Testis (tissue), 2 donors: ENCODE data around the gene SEZ6L.

ENCODE experiments used
- CTCF ChIP-seq, 3 experiments: fragments of 450-650 bp in 2 of 3; fragments of 200-600 bp in 1 of 3; sonication (generic) in 1 of 3; IDR thresholded peaks; one replicate each; pipeline ENCODE4 v1.5.1; 2016 to 2019; ENCODE audit warnings: antibody characterized with exemption in 3 of 3, mild to moderate bottlenecking in 2 of 3, moderate library complexity in 1 of 3
- POLR2A ChIP-seq: fragments of 450-650 bp; IDR thresholded peaks from one replicate; pipeline ENCODE4 v1.6.1; 2017; ENCODE audit warnings: antibody characterized with exemption, mild to moderate bottlenecking, moderate library complexity

- TF ChIP-seq CTCF (IDR thresholded peaks at IDR 0.05): no peak
- TF ChIP-seq POLR2A: no peak
Observed at GRCh38 chr22:26210334-26210733, 41.1 kb downstream of the SEZ6L start.
